ENCODE measurements around the gene ADAMTSL2.
A peak's percentile ranks its signal among the peaks of the same experiment; 100 is the strongest.

Gene ADAMTSL2

DNA sequence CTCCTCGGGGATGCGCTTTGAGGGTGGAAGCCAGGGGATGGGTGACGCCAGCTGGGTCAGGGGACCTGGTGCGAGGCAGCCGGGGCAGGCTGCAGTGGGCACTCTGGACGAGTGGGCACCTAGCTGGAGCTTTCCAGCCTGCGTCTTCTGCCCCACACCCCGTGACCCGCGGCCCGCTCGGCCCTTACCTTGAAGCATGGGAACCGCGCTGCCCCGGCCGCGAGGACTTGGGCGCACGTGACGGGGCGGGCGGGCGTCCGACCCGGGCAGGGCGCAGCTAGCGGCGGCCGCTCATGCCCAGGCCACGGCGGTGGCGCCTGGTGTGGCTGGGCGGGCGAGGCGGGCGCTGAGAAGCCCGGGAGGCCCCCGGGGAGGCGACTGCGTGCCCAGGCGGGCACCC lies 74.4 kb downstream of the ADAMTSL2 start:
- DNase-seq, result no peak

GRCh38 chr9:133609311-133610098 lies 75.0 kb downstream of the ADAMTSL2 start, which contains the start of gene FAM163B:
FAM163B (minus strand) TSS chr9:133609389; CDS start chr9:133580223, 29,166 bp downstream.
- DNase-seq, result peak; percentile 9

DNA sequence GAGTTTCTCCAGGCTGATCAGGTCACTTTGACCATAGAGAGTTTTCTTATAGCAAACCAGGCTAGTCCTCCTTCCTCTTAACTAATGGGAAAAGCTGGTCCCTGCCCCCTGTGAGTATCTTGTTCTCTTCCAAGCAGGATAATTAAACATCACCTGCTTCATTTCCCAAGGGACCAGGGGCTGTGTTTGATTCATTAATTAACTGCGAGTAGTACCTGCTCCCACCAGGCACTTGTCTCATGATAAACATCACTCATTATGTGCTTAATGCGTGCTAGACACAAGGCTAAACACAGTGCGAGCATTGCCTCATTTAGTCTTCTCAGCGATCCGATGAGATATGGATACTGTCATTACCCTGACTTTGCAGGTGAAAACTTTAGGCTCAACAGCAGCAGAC lies 76.3 kb downstream of the ADAMTSL2 start:
- no peak for DNase-seq

- DNase-seq, result no peak
Measured at GRCh38 chr9:133612051-133612450, 77.5 kb downstream of the ADAMTSL2 start.

DNA sequence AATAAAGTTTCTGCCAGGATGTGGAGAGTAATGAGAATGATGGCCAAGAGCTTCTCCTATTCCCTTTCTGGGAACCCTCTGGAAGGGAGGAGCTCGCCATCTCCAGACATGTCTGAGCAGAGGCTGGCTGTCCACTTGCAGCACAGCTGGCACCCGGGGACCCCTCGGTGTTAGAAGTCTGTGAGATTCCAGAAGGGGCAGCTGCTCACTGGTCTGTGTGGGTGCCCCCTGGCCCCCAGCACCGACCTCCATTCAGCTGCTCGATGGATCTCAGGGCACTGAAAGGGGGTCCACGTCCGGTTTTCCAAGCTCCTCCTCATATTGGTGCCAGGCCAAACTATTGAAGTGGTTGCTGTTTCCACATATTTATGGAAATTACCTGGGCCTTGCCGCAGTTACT lies 78.3 kb downstream of the ADAMTSL2 start:
- DNase-seq, result no peak

DNA sequence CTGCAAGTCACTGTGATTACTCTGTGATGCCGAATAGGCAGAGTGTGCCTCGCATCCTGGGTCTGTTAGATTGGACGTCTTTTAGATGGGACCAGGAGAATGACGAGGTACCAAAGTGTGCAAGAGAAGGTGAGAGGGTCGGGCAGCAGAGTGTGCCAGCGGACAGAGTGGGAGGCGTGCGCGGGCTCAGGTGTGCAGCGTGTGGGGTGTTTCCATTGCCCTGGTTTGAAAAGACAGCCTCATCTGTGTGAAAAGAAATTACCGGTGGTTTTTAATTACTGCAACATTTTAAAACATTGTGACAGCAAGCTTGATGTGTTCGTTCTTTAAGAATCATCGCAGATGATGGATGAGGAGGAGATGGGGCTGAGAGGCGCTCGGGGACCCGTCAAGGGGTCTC lies 78.9 kb downstream of the ADAMTSL2 start:
- no peak for DNase-seq

GRCh38 chr9:133614056-133614455 lies 79.6 kb downstream of the ADAMTSL2 start:
- no peak for DNase-seq

DNA sequence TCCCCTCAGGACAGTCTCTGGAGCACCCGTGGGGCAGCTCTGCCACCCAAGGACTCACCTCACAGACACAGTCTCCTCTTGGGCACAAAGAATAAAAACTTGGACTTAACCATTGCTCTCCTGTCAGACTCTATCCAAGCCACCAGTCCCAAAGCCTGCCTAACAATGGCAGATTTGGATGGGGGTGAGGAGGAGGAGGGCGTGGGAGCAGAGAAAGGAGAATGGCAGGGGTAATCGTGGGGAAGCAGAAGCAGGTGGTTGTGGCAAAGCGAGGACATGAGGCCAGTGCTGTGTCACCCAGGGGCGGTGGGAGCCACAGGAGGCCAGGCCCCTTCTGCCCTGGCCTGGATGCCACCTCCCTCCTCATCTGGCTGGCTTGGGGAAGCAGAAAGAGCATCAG lies 80.2 kb downstream of the ADAMTSL2 start:
- DNase-seq, result no peak

- no peak for DNase-seq
Measured at GRCh38 chr9:133615186-133615585, 80.7 kb downstream of the ADAMTSL2 start.

DNA sequence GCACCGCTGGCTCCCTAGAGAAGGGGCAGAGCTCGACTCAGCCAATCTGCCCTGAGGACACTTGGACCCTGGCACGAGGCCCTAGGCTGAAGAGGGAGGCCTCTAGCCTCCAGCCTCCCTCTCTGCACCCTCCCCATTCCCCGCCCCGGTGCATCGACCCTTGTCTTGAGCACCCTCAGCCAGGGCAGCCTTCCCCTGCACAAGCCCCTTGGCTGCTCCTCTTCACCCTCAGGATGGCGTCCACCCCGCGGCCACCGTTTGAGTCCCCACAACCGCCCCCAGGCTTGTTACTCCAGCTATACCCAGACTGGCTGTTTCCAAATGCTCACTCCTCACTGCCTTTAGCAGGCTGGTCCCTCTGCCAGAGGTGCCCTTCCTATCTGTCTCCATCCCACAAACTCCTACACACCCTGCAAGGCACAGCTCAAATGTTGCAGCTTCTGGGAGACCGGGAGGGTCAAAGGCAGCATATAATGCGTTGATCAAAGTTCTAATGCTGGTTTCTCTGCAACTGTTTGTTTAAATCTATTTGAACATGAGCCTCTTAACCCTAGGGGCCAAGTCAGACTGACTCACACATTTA lies 81.2 kb downstream of the ADAMTSL2 start:
- no peak for DNase-seq

GRCh38 chr9:133616643-133617405 lies 82.3 kb downstream of the ADAMTSL2 start:
- no peak for DNase-seq

DNA sequence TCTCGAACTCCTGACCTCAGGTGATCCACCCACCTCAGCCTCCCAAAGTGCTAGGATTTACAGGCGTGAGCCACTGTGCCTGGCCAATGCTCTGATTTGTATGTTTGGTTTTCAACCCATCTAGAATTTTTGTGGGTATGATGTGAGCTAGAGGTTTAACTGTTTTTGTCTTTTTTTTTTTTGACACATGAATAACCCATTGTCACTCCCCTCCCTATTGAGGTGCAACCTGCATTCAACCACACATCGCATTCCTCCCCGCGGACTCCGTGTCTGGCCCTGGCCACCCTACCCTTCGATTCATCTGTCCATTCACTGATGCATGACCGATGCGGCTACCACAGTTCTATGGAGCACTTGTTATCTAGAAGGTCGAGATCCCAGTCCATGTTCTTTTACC lies 84.2 kb downstream of the ADAMTSL2 start:
- no peak for DNase-seq

DNA sequence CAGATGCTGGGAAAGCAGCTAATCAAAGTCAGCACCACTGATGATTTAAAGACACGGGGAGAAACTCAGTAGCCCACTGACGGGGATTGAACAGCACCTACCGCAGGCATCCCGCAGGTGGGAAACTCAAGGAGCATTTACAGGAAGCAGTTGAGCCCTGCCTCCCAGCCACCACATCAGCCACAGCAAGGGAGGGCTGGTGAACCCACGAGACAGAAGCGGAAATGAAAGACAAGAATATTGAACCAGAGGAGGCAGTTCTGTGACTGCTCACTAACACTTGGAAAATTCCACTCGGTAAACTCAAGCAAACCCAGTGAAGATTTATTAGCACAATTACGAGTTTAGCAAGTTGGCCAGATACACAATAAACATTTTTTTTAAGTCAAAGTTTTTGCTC lies 85.3 kb downstream of the ADAMTSL2 start:
- peak; percentile 41 for DNase-seq

GRCh38 chr9:133621725-133622267 lies 87.3 kb downstream of the ADAMTSL2 start:
- DNase-seq, result no peak

GRCh38 chr9:133622555-133622954 lies 88.1 kb downstream of the ADAMTSL2 start:
- no peak for DNase-seq
